ENCODE data around the gene CLASRP.

DNA sequence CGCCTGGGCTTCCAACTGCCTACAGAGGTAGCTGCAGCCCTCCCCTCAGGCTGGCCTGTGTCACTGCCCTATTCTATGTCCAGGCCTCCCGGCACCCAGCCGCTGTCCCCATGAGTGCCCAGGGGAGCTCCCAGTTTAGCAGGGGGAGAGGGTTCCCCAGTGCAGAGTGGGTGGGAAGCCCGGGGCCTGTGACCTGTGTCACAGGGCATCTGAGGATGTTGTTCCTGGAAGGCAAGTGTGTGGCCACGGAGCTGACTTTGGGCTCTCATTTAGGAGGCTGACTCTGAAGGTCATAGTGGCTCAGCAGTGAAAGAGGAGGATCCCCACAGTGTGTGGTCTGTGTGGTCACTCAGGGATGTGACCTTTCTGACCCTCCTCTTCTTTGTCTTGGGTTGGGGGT, 79.3 kb downstream of the CLASRP start:
- TF ChIP-seq EZH2phosphoT487 (IDR thresholded peaks at IDR 0.05; ENCODE audit: insufficient read depth, low read depth) (no peak), EZH2 (IDR thresholded peaks at IDR 0.05; ENCODE audit: insufficient read depth, poor library complexity, severe bottlenecking) (no peak)
